Natural killer cell (primary cell): ENCODE measurements around the gene ABL1. TPM values are rescaled to one million over a fixed set of nuclear protein-coding genes. Genes with fewer than 3 reads are reported as not detected.

Source experiments
- ATAC-seq, 3 donors: fragments of 150-1000 bp in 2 of 3; fragments of 200-7000 bp in 1 of 3; cut with Tn5 transposase; 1 replicate in 1 of 3; 2 replicates in 2 of 3; pipeline ENCODE4 v1.10.0; 2021; ENCODE audit warnings: mild to moderate bottlenecking in 2 of 3, moderate library complexity in 2 of 3
- DNase-seq, 2 donors: peaks; one replicate each; pipeline versions ENCODE4 v3.0.0 to v3.0.0-alpha.2; 2013 to 2021; ENCODE audit warnings: mixed read lengths in 1 of 2
- H3K27ac ChIP-seq: one replicate; pipeline ENCODE4 v1.5.1; 2013; ENCODE audit warnings: mild to moderate bottlenecking, low read length
- H3K27me3 ChIP-seq: one replicate; pipeline ENCODE4 v1.6.1; 2013; ENCODE audit warnings: low read length; ENCODE audit not compliant: control insufficient read depth, insufficient read depth
- H3K36me3 ChIP-seq: one replicate; pipeline ENCODE4 v1.6.1; 2013; ENCODE audit warnings: low read length; ENCODE audit not compliant: control insufficient read depth, insufficient read depth
- H3K4me1 ChIP-seq: one replicate; pipeline ENCODE4 v1.6.1; 2013; ENCODE audit warnings: low read length; ENCODE audit not compliant: control insufficient read depth, insufficient read depth
- H3K4me3 ChIP-seq: one replicate; pipeline ENCODE4 v1.5.1; 2013; ENCODE audit warnings: low read length
- H3K9me3 ChIP-seq: one replicate; pipeline ENCODE4 v1.6.1; 2013; ENCODE audit warnings: low read length; ENCODE audit not compliant: control insufficient read depth, insufficient read depth
- H3K27ac Mint-ChIP-seq, 2 donors: one replicate each; pipeline ENCODE4 v1.8.0; 2022; ENCODE audit warnings: mild to moderate bottlenecking in 2 of 2, mixed read lengths in 2 of 2, moderate library complexity in 1 of 2
- H3K27me3 Mint-ChIP-seq, 2 donors: one replicate each; pipeline ENCODE4 v1.8.0; 2022; ENCODE audit warnings: low read depth in 2 of 2, mixed read lengths in 2 of 2
- H3K36me3 Mint-ChIP-seq: one replicate; pipeline ENCODE4 v1.8.0; 2022; ENCODE audit warnings: mixed read lengths
- H3K4me1 Mint-ChIP-seq, 2 donors: one replicate each; pipeline ENCODE4 v1.8.0; 2022; ENCODE audit warnings: mixed read lengths in 2 of 2
- H3K4me3 Mint-ChIP-seq: one replicate; pipeline ENCODE4 v1.8.0; 2022; ENCODE audit warnings: mild to moderate bottlenecking, moderate library complexity, mixed read lengths
- H3K9me3 Mint-ChIP-seq, 2 donors: one replicate each; pipeline ENCODE4 v1.8.0; 2022; ENCODE audit warnings: mixed read lengths in 2 of 2
- CTCF ChIP-seq: fragments of 200-600 bp; IDR thresholded peaks from one replicate; pipeline ENCODE4 v1.8.0; 2022; ENCODE audit warnings: antibody characterized with exemption
- WGBS: methylation state at CpG from one replicate; pipeline ENCODE4 v1.1.7; 2013; ENCODE audit warnings: missing lambda C conversion rate; ENCODE audit not compliant: insufficient coverage; 5-methylcytosine and 5-hydroxymethylcytosine counted together
- intact Hi-C: fragments of 100-400 bp; cut with micrococcal nuclease; formaldehyde crosslinking; loops from one replicate; pipeline ENCODE4 v1.14.2; 2022
- total RNA-seq, 4 donors: library from RNA; stranded (reverse); fragments of 120-200 nt in 1 of 4; gene quantifications; one replicate each; pipeline versions ENCODE4 v1.2.3 to v1.2.4, GENCODE V29; 2013 to 2022

Gene ABL1
- total RNA-seq, 3 donors from 2014 or later (not counting 1 experiment from before 2014, with no cell fraction given), result 49.7 to 65.6 (median 53.8) TPM

- no peak overlapping the region for H3K27ac ChIP-seq
- H3K27me3 ChIP-seq, result no peaks in the 10 kb centered on the region
- no peaks in the 10 kb centered on the region for H3K4me1 ChIP-seq
- no peaks in the 10 kb centered on the region for H3K27me3 Mint-ChIP-seq
- intact Hi-C loops, result loop anchor here (10.0 kb wide), 1 partner anchor 403 kb away; no protein-coding TSS in a partner anchor
- no peak overlapping the region for H3K27ac Mint-ChIP-seq
- no peaks in the 10 kb centered on the region for H3K9me3 Mint-ChIP-seq
- no peak overlapping the region for H3K4me3 Mint-ChIP-seq
- H3K36me3 Mint-ChIP-seq, result peaks cover 1% of the 10 kb centered on the region
- H3K36me3 ChIP-seq, result peaks cover 14% of the 10 kb centered on the region
- ATAC-seq, result no peak
- no peak overlapping the region for H3K4me3 ChIP-seq
- H3K9me3 ChIP-seq, result no peaks in the 10 kb centered on the region
- no peak for DNase-seq
- 87% methylated on average over 3 of the region's 3 CpGs for WGBS
- no peak for TF ChIP-seq CTCF
- peaks cover 5 to 7% of the 10 kb centered on the region in 2 donors for H3K4me1 Mint-ChIP-seq
Measured at GRCh38 chr9:130868230-130868629, 33.2 kb downstream of the ABL1 start.

DNA sequence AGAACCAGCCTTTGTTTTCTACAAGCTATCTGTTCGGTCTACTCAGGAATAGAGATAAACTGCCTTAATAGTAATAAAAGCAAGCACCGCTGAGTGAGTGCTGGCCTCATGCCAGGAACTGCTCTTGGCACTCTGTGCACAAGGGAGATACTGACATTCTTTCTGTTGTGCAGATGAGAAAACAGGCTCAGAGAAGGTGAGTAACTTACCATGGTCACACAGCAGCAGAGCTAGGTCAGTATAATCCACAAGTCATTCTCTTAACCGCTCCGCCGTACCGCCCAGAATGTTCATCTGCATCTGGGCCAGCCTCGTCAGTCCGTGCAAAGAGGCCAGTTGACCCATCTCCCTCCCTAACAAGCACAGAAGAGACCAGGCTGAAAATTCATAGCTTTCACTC, 34.2 kb downstream of the ABL1 start:
- Histone ChIP-seq H3K27me3 (no peaks in the 10 kb centered on the region), H3K27ac (no peak overlapping the region), H3K4me3 (no peak overlapping the region), H3K9me3 (no peaks in the 10 kb centered on the region), H3K4me1 (no peaks in the 10 kb centered on the region), H3K36me3 (peaks cover 24% of the 10 kb centered on the region)
- H3K27ac Mint-ChIP-seq, result no peak overlapping the region
- peaks cover 12% of the 10 kb centered on the region for H3K36me3 Mint-ChIP-seq
- TF ChIP-seq CTCF, result no peak
- H3K4me1 Mint-ChIP-seq, result peaks cover 5 to 7% of the 10 kb centered on the region in 2 donors
- ATAC-seq (no peak), DNase-seq (no peak)
- intact Hi-C loops, result loop anchor here (10.0 kb wide), 1 partner anchor 404 kb away; no protein-coding TSS in a partner anchor
- H3K27me3 Mint-ChIP-seq, result no peaks in the 10 kb centered on the region
- 81% methylated on average over 8 of the region's 8 CpGs for WGBS
- no peaks in the 10 kb centered on the region for H3K9me3 Mint-ChIP-seq
- no peak overlapping the region for H3K4me3 Mint-ChIP-seq

DNA sequence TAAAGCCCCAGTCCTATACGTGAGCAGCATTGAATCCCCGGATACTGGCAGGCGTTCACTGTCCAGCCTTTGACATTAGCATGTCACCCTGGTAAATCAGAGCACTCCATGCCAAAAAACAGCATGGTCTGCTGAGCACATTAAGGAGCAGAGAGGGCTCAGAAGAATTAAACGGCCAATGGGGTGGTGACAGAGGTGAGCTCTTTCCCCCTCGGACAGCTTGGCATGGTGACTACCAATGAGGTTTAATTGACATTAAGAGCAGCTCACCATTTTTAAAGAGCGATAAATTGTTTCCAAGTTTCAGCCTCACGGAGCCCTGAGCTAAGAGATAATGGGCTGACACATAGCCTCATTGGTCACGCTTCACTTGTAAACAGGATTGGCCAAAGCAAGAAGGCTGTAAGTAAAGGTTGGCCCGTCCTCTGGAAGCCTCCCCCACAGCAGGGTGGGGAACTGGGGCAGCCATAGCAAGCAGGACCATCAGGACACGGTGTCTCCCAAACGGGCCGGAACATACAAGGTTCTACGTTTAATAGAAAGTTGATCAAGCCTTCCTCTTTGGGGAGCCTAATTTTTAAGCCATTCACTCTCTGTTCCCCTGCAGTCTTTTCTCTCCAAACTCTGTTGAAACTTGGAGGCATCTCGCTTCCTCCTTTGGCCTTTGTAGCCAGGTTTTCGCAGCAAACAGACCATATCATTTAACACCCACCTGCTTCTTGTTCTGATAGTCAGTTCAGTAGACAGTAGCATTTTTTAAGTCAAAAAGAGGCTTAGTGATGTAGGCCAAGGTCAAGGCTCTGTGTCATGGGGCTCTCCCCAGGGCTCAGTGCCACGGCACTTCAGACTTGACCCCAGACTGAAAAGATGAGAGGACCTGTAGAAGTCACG, 35.7 kb downstream of the ABL1 start:
- Mint-ChIP-seq H3K4me3 (no peak overlapping the region), H3K27me3 (no peaks in the 10 kb centered on the region), H3K9me3 (no peaks in the 10 kb centered on the region), H3K4me1 (peaks cover 5 to 7% of the 10 kb centered on the region in 2 donors), H3K36me3 (peaks cover 13% of the 10 kb centered on the region), H3K27ac (no peak overlapping the region)
- Histone ChIP-seq H3K9me3 (no peaks in the 10 kb centered on the region), H3K27me3 (no peaks in the 10 kb centered on the region), H3K4me3 (no peak overlapping the region), H3K36me3 (peaks cover 26% of the 10 kb centered on the region), H3K27ac (no peak overlapping the region), H3K4me1 (no peaks in the 10 kb centered on the region)
- DNase-seq (no peak), ATAC-seq (no peak)
- WGBS, result 90% methylated on average over 17 of the region's 17 CpGs
- TF ChIP-seq CTCF, result no peak
- intact Hi-C loops, result no loop called here
